ENCODE measurements around the gene PREX1.

PREX1 gene

DNA sequence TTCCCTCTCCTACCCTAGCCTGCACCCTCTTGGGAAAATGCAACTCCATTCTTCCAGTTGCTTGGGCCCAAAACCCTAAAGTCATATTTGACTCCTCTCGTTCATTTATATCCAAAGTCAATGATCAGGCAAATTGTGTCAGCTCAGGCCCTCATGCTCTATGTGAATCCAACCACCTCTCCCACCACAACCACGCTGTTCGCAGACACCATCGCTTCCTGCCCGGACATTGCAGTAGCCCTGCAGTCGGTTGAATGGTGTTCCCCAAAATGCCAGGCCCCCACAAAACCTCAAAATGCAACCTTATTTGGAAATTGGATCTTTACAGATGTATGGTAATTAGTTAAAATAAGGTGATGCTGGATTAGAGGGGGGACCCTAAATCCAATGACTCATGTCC is 98.3 kb downstream of the PREX1 start:
- no peak for DNase-seq

DNA sequence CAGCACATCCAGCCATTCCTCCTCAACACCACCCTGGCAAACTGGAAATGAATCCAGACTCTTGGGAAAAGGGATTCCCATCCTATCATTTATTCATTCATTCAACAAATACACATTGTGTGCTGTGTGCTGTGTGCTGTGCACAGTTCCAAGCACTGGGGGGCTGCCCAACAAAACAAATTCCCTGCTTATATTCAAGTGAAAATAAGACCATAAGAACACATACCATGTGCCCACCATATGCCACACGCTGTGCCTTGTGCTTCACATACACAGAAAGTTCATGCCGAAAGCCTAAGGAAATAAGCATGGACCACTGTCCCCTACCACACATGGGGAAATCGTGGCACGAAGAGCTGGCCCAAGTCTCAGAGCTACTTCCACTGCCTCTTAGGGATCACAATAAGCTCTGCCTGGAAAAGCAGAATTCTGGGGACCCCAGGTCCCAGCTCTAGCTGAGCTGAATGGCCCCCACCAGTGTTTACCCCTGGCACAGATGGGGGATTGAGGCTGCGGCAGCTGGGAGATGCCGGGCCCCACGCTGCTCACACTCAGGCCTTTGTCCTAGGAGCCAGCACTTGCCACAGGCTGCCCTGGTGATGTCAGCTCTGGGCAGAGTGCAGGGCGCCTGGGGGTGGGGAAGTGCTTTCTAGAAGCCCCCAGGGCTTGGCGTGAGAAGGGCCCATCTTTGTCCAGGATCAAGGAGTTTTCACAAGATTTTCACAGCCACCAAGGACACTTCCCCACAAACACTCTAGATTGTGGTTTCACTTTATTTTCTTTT is 99.6 kb downstream of the PREX1 start:
- DNase-seq = peak; percentile 53

DNA sequence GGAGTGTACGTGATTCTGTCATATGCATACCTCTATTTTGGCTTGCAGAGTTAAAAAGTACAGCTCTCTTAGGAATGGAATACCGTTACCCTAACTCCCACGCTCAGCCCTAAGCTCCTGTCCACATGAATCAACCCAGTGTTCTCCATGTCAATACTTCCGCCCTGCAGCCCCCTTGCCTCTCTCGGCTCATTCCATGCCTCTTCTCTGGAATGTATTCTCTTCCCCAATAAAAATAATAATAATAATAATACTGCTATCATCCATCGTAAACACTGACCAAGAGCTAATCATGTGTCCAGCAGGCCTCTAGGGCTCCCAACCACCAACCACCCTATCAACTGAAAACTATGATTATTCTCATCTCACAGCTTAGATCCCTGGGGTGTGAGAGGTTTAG is 100.6 kb downstream of the PREX1 start:
- no peak for DNase-seq

DNA sequence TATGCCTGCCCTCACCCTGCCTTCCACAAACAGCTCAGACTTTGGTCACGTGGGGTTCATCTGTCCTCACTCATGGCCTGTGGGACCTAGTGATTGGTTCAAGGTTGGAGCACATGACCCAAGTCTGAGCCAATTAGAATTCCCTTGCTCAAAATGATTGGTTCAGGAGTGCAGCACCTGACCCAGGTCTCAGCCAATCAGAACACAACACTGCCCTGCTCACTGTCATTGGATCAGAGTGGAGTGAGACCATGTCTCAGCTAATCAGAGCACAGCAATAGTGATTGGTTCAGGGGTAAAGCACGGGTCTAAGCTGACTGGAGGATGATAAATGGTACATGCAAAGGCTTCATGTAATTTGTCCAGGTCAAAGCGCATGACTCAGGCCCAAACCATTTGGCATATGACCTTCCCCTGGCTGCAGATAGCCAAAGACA is 102.2 kb downstream of the PREX1 start:
- DNase-seq = no peak

DNA sequence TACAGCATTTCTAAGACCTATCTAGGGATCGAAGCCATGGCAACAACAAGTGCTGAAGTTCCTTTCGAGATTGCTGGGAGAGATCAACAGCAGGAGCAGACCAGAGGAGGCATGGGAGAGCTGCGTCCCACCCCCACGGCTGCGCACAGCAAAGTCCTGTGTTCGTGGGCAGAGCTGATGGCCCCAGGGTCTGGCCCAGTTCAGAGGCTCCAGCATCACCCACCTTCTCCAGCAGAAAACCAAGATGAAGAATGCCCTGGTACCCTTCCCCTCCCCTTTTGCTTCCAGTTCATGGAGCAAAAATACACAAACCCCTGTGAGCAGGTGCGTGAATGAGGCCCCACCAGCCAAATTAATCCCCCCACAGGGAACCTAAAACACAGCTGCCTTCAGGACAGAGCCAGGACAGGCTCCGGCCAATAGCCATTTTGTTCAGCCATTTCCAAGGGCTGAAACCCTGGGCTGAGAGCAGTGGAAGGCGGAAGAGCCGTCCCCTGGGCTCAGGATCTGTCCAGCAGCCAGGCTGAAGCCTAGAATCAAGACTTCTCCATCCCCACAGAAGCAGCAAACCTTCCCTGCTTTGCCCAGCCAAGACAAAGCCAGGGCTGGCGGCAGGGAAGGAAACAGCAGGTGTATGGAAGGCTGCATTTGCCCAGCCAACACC is 102.8 kb downstream of the PREX1 start:
- DNase-seq = no peak

DNA sequence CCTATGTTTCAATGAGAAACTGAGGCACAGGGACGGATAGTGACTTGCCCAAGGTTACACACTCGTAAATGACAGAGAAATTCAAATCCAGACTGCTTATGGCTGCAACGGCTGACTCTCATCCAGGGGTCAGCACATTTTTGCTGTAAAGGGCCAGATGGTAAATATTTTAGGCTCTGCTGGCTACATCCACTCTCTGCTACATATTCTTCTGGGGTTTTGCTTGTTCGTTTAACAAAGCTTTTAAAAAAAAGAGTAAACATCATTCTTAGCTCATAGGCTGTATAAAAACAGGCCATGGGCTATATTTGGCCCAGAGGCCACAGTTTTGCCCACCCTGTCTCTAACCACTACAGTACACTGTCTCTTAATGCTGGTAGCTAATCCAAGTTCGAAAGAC is 103.4 kb downstream of the PREX1 start:
- DNase-seq = no peak

DNA sequence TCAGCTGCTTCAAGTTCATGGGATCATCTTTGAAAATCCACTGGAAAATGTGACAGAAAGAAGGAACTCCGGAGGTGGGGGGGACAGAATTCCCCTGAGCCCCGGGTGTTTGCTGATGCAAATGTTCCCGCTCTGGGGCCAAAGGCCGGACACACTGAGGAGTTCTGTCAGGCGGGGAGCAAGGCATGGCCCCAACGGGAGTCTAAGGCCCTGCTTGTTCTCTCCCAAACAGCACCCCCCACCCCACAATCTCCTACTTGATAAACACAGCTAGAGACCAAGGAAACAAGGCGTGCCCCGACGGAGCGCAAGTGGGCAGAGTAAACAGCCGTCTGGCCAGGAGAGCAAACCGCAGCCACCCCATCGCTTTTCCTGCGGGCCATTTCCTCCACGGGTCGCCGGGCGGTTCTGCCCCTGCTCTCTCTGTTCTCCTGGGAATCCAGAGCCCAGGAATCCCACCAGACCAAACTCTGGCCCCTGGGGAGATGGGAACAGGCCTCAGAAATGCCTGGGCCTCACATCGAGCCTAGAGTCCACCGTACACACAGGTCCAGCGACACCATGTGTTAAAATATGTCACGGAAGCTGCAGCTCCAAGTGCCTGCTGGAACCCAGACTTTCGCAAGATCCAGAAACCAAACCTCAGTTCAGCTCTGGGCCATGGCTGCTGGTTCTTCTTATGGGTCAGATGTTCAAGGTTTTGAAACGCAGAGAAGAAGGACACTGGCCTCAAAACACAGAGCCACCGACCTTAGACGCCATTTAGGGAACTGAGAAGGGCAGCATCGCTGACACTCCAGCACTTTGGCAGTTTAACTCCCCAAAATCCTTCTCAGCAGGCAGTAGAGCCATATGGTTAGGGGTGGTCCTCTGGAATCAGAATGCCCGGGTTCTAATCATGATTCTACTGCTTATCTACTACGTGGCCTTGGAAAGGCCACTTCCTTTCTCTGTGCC is 104.2 kb downstream of the PREX1 start:
- no peak for DNase-seq

DNA sequence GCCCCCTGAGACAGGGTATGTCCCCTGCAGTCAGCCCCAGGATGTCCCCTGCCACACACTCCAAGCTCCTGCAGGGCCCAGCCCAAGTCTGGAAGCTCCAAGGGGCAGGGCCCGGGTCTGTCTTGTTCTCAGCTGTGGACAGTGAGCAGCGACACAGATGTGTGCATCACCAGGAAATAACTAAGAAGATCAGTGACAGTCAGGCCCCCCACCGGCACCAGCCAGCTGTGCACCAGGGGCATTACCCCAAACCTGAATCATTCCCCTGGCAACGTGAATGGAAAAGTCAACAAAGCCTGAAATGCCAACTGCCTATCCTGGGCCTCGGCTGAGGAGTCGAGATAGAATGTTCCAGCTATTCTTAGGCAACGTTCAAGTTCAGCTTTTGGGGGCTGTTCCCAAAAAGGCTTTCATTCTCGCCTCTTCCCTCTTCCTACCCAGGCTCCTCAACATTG is 105.0 kb downstream of the PREX1 start:
- no peak for DNase-seq

DNA sequence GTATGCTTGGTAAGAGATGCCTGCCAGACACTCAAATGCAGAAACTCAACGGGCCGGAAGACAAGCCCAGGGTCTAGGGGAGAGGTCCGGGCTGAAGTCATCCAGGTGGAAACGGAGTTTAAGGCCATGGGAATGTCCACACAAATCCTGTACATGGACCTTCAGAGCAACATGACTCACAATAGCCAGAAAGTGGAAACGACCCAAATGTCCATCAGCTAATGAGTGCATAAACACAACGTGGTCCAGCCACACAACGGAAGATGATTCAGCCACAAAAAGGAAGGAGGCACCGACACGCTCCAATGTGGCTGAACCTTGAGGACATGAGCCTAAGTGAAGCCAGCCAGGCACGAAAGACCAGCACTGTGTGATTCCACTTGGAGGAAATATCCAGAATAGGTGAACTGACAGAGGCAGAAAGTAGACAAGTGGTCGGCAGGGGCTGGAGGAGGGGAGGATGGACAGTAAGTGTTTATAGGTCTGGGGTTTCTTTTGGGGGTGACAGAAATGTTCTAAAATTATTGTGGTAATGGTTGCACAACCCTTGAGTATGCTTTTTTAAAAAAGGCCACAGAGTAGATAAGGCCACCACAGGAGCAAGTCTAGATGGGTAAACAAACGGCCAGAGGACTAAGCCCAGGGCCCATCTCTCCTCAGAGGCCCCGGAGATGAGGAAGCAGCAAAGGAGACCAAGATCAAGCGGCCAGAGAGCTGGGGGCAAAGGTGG is 105.6 kb downstream of the PREX1 start:
- DNase-seq = no peak

DNA sequence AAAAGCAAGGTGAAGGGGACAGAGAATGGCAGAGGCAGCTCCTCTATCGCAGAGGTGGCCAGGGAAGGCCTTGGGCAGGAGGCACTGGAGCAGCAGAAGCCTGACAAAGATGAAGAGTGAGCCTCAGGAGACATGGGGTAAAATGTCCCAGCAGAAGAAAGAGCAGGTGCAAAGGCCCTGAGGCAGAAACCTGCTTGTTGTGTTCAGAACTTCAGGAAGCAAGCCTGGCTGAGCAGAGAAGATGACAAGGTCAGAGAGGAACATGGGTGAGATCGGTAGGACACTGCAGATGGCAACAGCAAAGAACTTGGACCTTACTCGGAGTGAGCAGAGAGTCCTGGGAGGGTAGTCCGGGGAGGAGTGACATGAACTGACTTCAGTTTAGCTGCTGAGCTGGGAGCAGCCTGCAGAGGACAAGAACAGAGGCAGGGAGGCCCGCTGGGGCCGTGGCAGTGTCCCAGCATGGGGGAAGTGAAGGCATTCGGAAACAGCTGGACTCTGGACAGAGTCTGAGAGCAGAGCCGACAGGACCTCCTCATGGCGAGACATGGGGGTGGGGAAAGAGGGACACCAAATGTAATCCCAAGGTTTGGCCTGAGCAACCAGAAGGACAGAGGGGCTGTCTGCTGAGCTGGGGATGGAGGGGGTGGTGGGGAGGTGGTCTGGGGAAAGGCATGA is 106.3 kb downstream of the PREX1 start:
- DNase-seq = no peak

DNA sequence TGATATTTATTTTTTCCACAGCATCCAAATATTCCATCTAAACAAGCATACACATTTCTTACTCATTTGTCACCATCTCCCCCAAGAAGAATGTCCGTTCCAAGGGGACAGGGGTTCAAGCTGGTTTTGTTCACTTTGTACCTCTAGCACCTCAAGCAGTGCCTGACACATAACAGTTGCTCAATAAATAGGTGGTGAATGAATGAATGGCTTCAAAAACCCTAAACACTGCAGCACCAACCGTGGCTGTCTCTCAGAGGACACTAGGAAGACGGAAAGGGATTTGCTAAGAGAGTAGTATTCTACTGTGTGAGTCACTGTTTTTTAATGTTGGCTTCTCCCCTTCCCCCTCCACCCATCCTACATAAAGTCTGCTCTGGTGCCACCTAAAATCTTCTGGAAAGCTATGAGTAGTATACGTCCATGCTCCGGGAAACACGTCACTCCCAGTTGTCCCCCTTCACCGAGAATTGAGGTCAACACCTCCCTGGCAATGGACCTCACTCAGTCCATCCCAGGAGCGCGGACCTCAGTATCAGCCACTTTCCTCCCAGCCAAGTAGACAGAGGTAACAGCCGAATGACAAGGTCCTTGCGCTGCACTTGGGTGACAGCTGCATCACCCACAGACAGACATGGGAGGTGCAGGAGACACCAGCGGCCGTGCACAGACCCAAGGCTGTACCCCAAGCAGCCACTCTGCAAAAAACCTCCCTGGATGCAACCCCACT is 107.4 kb downstream of the PREX1 start:
- DNase-seq = no peak

DNA sequence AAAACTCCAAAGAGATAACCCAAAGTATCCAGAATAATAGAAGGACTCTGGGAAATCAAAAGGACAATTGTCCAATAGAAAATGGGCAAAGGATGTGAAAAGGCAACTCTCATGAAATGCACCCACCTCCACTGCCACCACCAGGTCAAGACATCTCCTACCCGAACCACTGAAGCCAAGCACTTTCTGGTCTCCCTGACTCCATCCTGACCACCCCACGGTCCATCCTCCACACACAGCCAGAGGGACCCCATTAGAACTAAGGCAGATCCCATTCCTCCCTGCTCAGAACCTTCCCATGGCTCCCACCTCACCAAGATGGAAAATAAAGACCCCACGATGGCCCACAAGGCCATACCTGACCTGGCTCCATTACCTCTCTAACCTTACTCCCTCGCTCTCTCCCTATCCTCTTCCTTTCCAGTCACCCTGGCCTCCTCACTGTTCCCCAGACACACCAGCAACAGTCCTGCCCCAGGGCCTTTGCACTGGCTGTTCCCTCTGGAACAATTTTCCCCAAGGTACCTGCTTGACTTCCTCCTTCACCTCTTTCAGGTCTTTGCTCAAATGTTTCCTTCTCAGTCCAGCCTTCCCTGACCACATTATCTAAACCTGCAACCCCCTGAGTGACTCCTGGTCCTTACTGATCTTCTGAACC is 108.1 kb downstream of the PREX1 start:
- DNase-seq = no peak

DNA sequence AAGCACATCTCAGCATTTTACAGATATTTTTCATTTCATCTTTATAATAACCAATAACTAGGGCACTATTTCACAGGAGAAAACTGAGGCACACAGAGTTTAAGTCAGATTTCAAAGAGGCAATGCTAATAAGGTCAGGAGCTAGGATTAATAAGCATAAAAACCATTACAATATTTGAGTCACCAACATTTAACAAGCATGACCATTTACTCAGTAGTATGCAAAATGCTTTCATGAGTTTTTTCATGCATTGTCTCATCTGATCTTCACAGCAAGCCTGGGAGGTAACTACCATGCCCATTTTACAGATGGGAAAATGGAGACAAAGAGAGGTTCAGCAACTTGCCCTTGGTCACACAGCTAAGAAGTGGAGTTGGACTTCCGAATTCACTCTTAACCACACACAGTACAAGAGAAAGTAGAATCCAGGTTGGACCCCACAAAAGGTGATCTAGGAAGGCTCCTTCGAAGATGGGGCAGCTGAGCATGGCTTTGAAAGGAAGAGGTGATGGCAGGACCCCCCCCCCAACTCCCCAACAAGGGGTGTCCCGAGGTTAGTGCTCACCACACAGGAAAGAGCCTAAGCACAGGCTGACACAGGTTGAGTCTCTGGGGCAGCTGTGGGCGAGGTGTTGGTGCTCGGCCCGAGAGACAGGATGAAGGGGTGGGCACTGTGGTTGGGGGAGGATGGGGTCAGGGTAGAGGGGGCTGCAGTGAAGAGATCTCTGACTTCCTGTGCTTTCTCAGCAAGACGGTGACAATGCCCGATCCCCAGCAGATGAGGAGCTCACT is 108.8 kb downstream of the PREX1 start:
- no peak for DNase-seq

DNA sequence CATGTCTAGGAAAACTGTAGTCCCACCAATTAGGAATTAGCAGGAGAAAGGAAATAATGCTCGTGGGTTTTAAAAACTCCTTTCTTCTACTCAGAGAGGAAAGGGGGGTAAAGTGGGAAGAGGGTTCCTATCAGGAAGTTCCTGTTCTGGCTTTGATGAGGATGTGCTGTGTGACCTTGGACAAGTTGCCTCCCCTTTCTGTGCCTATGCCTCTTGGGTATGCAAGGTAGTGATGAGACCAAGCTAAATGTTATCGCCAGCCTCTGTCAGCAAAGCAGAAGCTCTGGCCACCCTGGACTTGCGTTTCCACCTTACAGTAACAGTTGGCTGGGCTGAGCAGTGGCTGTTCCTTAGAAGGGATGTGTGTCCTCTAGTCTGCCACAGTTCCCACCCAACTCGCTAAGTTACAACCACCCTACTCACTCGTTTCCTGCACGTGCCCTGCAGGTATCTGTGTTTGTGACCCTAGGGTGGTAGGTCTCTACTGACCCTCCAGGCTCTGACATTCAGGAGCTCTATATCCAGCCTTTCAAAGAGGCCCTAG is 110.0 kb downstream of the PREX1 start:
- no peak for DNase-seq

DNA sequence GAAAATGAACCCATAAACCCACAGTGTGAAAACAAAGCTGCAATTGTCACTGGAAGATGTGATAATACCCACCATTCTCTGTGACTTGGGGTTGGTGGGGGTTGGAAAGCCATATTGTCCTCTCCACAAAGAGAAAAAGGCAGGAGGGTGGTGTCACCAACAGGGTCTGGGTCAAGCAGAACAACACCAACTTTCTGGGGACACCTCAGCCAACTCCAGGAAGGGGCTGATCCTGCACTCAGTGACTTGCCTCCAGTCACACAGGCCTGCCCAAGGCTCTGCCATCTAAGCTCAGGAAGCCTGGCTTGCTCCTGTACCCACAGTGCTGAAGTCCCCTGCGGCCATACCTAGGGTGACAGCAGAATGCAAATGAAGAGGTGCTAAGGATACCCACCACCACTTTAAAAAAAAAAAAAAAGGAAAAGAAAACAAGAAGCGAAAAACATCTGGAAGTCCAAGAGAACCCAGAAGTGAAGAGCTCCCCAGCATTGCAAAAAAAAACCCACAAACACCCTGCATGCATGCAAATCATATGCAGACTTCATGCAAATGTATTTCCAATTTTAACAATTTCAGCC is 110.6 kb downstream of the PREX1 start:
- DNase-seq = no peak

DNA sequence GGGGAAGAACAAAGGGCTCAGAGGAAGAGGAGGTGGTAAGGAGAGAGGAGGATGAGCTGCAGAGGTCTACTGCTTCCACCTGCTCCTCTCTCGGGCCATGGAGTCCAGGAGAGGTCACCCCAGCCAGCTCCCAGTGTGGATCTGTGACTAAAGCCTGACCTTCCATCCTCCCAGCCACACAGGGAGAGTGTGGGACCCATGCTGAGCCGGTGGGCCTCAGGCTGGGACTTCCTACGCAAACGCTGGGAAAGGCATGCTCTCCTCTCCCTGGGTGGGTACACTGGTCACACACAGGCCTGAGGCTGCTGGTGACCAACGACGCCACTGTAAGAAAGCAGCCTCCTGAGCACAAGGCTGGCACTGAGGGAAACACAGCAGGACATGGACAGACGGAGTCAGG is 111.3 kb downstream of the PREX1 start:
- no peak for DNase-seq

DNA sequence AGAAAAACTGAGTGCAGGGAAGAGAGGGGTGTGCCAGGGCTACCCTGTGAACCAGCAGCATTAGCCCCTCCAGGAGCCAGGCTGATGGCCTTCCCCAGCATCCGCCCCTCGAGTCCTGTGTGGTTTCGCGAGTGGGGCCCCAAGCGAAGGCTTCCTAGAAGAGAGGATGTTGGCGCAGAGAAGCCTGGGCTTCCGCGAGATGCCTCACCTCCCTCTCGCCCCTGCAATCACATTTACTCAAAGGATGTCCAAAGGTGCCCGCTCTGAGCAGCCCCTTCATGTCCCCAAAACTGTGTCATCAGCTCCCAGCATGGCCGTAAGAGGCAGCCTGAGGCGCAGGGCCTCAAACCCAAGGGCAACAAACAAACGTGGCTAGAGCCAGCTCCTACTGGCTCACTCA is 111.7 kb downstream of the PREX1 start:
- DNase-seq = no peak

DNA sequence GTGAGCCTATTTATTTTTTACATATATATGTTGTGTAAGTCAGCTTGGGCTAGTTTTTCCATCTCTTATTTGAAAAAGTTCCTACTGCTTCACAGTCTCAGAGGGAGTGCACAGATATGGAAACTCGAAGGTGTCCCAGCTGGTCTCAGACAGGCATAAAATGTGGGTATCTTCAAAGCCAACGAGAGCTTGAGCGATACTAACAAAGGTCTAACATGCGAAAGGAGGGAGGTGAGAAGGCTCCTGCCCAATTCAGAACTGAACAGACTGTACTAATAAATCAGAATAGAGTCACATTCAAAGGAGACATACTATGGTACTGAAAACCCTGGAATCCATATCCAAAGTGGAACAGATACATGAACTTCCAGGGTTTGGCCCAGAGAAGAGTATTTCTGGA is 113.0 kb downstream of the PREX1 start:
- no peak for DNase-seq

Data from NCI-H524 treated with DMSO at 0.1 percent for 48 hours (cell line).